Activated CD4-positive, alpha-beta T cell treated with anti-CD3 and anti-CD28 coated beads, Interleukin-2, amount 10 ng/mL, durations not matched to agents 7 days and 5 days (primary cell): Measurements from ENCODE around the gene LANCL3. TPM values are rescaled to one million over a fixed set of nuclear protein-coding genes. Genes with fewer than 3 reads are reported as not detected.
A peak's percentile ranks its signal among the peaks of the same experiment; 100 is the strongest.
"Not testable (repeated sequence)": the region's sequence is repeated elsewhere in the genome, so short reads cannot be mapped to it uniquely, and the experiment has no call there.

Experiments
- CTCF ChIA-PET: fragments of 350-600 bp; sonication (Branson Sonifier 250); formaldehyde crosslinking; loops from one replicate; lab custom pipeline; 2021; ENCODE audit warnings: antibody characterized with exemption; lab: Charles Lee
- POLR2A ChIA-PET: fragments of 350-600 bp; sonication (Branson Sonifier 250); formaldehyde crosslinking; loops from one replicate; lab custom pipeline; 2021; ENCODE audit warnings: antibody characterized with exemption; lab: Charles Lee
- DNase-seq: peaks from one replicate; pipeline ENCODE4 v3.0.0-alpha.2; 2020
- H3K27ac Mint-ChIP-seq: one replicate; pipeline ENCODE4 v1.8.0; 2021; ENCODE audit warnings: mild to moderate bottlenecking, moderate library complexity, mixed read lengths
- H3K27me3 Mint-ChIP-seq: one replicate; pipeline ENCODE4 v1.8.0; 2021; ENCODE audit warnings: mixed read lengths
- H3K36me3 Mint-ChIP-seq: one replicate; pipeline ENCODE4 v1.8.0; 2021; ENCODE audit warnings: low read depth, mixed read lengths
- H3K4me1 Mint-ChIP-seq: one replicate; pipeline ENCODE4 v1.8.0; 2021; ENCODE audit warnings: mixed read lengths
- H3K4me3 Mint-ChIP-seq: one replicate; pipeline ENCODE4 v1.8.0; 2021; ENCODE audit warnings: mild to moderate bottlenecking, moderate library complexity, mixed read lengths
- H3K9me3 Mint-ChIP-seq: one replicate; pipeline ENCODE4 v1.8.0; 2021; ENCODE audit warnings: mixed read lengths
- total RNA-seq, 2 experiments: library from RNA; stranded (reverse); gene quantifications; one replicate each; pipeline ENCODE4 v1.2.3, GENCODE V29; 2021

LANCL3 gene
- total RNA-seq, result under 1 TPM; 0.30 to 0.46 TPM

GRCh38 chrX:37571426-37572107 lies at the start of gene LANCL3:
Gene LANCL3 (plus strand): TSS chrX:37571661. CDS start chrX:37571871, 210 bp downstream.
- peaks cover 12% of the 10 kb centered on the region for H3K27me3 Mint-ChIP-seq
- peaks cover 14% of the 10 kb centered on the region for H3K4me1 Mint-ChIP-seq
- CTCF ChIA-PET, DNase-seq, H3K36me3 Mint-ChIP-seq, H3K9me3 Mint-ChIP-seq, POLR2A ChIA-PET: not testable (repeated sequence)
- H3K27ac Mint-ChIP-seq, result peak within 1 kb of the TSS; percentile 43
- peak within 1 kb of the TSS; percentile 78 for H3K4me3 Mint-ChIP-seq

GRCh38 chrX:37523673-37524072 lies 47.8 kb upstream of the LANCL3 start:
- H3K36me3 Mint-ChIP-seq, H3K4me3 Mint-ChIP-seq, DNase-seq, H3K4me1 Mint-ChIP-seq, H3K27me3 Mint-ChIP-seq, H3K9me3 Mint-ChIP-seq, H3K27ac Mint-ChIP-seq, CTCF ChIA-PET, POLR2A ChIA-PET: not testable (repeated sequence)

GRCh38 chrX:37541991-37542390 lies 29.5 kb upstream of the LANCL3 start:
- POLR2A ChIA-PET, result no interaction called here
- H3K27ac Mint-ChIP-seq, result no peak overlapping the region
- no peak overlapping the region for H3K4me3 Mint-ChIP-seq
- DNase-seq, result no peak
- H3K9me3 Mint-ChIP-seq, result no peaks in the 10 kb centered on the region
- CTCF ChIA-PET, result no interaction called here
- no peaks in the 10 kb centered on the region for H3K36me3 Mint-ChIP-seq
- H3K27me3 Mint-ChIP-seq, result peaks cover 6% of the 10 kb centered on the region
- no peaks in the 10 kb centered on the region for H3K4me1 Mint-ChIP-seq

DNA sequence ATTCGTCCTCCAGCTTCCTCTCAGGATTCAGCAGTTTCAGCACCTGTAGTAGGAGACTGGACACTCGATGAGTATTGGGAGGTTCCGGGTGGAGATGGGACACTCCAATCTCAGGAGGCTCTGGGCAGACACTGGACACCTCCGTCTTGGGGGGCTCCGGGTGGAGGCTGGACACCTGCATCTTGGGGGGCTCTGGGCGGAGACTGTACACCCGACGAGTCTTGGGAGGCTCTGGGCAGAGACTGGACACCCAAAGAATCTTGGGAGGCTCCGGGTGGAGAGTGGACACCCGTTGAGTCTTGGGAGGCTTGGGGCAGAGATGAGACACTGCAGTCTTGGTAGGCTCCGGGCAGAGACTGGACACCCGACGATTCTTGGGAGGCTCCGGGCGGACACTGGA lies 28.7 kb upstream of the LANCL3 start:
- no peak overlapping the region for H3K27ac Mint-ChIP-seq
- no peaks in the 10 kb centered on the region for H3K36me3 Mint-ChIP-seq
- ChIA-PET POLR2A (no interaction called here), CTCF (no interaction called here)
- no peaks in the 10 kb centered on the region for H3K4me1 Mint-ChIP-seq
- no peaks in the 10 kb centered on the region for H3K9me3 Mint-ChIP-seq
- H3K4me3 Mint-ChIP-seq, result no peak overlapping the region
- peaks cover 3% of the 10 kb centered on the region for H3K27me3 Mint-ChIP-seq
- DNase-seq, result no peak

GRCh38 chrX:37543324-37543723 lies 28.1 kb upstream of the LANCL3 start:
- H3K27ac Mint-ChIP-seq, result no peak overlapping the region
- H3K4me3 Mint-ChIP-seq, result no peak overlapping the region
- POLR2A ChIA-PET, result no interaction called here
- H3K36me3 Mint-ChIP-seq, result no peaks in the 10 kb centered on the region
- CTCF ChIA-PET, result no interaction called here
- H3K4me1 Mint-ChIP-seq, result no peaks in the 10 kb centered on the region
- H3K9me3 Mint-ChIP-seq, result no peaks in the 10 kb centered on the region
- DNase-seq, result no peak
- peaks cover 3% of the 10 kb centered on the region for H3K27me3 Mint-ChIP-seq

DNA sequence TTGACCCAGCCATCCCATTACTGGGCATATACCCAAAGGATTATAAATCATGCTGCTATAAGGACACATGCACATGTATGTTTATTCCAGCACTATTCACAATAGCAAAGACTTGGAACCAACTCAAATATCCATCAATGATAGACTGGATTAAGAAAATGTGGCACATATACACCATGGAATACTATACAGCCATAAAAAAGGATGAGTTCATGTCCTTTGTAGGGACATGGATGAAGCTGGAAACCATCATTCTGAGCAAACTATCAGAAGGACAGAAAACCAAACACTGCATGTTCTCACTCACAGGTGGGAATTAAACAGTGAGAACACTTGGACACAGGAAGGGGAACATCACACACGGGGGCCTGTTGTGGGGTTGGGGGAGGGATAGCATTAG lies 26.9 kb upstream of the LANCL3 start:
- H3K36me3 Mint-ChIP-seq, H3K27me3 Mint-ChIP-seq, H3K9me3 Mint-ChIP-seq, H3K4me1 Mint-ChIP-seq, H3K27ac Mint-ChIP-seq, POLR2A ChIA-PET, DNase-seq, H3K4me3 Mint-ChIP-seq, CTCF ChIA-PET: not testable (repeated sequence)

- no peak for DNase-seq
- Mint-ChIP-seq H3K9me3 (no peaks in the 10 kb centered on the region), H3K27ac (no peak overlapping the region), H3K27me3 (no peaks in the 10 kb centered on the region), H3K36me3 (no peaks in the 10 kb centered on the region), H3K4me1 (no peaks in the 10 kb centered on the region), H3K4me3 (no peak overlapping the region)
- POLR2A ChIA-PET, result no interaction called here
- CTCF ChIA-PET, result no interaction called here
These were observed 26.4 kb upstream of the LANCL3 start for GRCh38 chrX:37545066-37545465.

DNA sequence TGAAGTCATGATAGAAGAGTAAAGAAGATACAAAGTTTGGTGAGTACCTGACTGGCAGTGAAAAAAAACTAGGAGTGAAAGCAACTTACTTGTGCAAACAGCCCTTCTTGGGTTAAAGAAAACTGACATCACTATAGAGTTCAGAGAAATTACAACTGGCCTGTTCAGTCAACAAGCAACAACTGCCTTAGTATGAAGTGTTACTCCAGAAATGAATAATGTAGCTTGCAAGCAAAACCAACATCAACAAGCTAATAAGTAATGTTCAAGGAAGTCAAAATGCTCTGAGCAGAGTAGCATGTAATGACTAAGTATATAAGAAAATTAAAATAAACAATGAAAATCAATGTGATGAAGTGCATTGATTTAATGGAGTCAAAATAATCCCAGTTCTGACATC lies 21.8 kb upstream of the LANCL3 start:
- CTCF ChIA-PET, H3K36me3 Mint-ChIP-seq, H3K27ac Mint-ChIP-seq, H3K4me1 Mint-ChIP-seq, H3K4me3 Mint-ChIP-seq, H3K9me3 Mint-ChIP-seq, POLR2A ChIA-PET, H3K27me3 Mint-ChIP-seq, DNase-seq: not testable (repeated sequence)

DNA sequence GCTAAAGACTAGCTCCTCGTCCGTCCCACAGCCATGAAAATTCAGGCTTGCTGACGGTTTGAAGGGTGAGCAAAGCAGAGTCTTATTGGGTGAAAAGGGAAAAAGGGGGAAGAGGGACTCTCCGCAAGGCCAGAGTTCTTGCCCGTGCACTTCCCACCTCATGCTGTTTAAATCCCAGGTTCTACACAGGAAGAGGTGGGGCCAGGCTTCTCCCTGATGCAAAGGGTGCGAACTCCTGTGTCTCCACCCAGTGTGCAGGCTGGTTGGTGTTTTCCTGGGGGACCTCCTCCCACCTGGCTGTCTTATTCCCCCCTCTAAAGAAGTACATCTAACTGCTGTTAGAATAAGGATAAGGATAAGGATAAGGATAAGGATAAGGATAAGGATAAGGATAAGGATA lies 18.0 kb upstream of the LANCL3 start:
- ChIA-PET CTCF (no interaction called here), POLR2A (no interaction called here)
- Mint-ChIP-seq H3K4me3 (no peak overlapping the region), H3K4me1 (no peaks in the 10 kb centered on the region), H3K9me3 (no peaks in the 10 kb centered on the region), H3K27me3 (no peaks in the 10 kb centered on the region), H3K27ac (no peak overlapping the region), H3K36me3 (no peaks in the 10 kb centered on the region)
- no peak for DNase-seq

- H3K27me3 Mint-ChIP-seq, CTCF ChIA-PET, H3K36me3 Mint-ChIP-seq, H3K9me3 Mint-ChIP-seq, DNase-seq, H3K4me3 Mint-ChIP-seq, H3K4me1 Mint-ChIP-seq, POLR2A ChIA-PET, H3K27ac Mint-ChIP-seq: not testable (repeated sequence)
These were observed 6.2 kb upstream of the LANCL3 start for GRCh38 chrX:37565254-37565653.

DNA sequence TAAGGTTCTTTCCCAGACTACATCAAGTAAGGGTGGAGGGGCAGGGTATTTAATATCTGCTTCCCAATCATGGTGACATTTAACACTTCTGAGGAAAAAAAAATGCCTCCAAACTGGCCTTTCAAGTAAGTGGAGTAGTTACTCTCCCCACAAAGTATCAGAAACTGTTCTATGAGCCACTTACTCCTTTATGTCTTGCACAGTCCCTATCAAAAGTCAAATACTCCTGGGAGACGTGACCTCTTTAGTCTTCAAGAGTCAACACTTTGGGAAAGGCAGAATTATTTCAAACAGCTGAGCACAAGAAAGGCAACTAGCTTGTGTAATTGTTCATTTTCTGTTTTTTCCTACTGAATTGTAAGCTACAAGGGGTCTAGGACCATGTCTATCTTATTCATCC lies 1.1 kb upstream of the LANCL3 start:
- CTCF ChIA-PET, H3K36me3 Mint-ChIP-seq, H3K9me3 Mint-ChIP-seq, H3K27ac Mint-ChIP-seq, DNase-seq, H3K4me3 Mint-ChIP-seq, POLR2A ChIA-PET: not testable (repeated sequence)
- H3K4me1 Mint-ChIP-seq, result peaks cover 14% of the 10 kb centered on the region
- peaks cover 12% of the 10 kb centered on the region for H3K27me3 Mint-ChIP-seq

GRCh38 chrX:37572108-37572587 lies 687 bp downstream of the LANCL3 start:
- Mint-ChIP-seq H3K4me3 (peak overlapping the region; percentile 78), H3K4me1 (peaks cover 14% of the 10 kb centered on the region), H3K27me3 (peaks cover 12% of the 10 kb centered on the region)
- H3K9me3 Mint-ChIP-seq, CTCF ChIA-PET, H3K27ac Mint-ChIP-seq, POLR2A ChIA-PET, H3K36me3 Mint-ChIP-seq: not testable (repeated sequence)
- DNase-seq, result peak; percentile 16

DNA sequence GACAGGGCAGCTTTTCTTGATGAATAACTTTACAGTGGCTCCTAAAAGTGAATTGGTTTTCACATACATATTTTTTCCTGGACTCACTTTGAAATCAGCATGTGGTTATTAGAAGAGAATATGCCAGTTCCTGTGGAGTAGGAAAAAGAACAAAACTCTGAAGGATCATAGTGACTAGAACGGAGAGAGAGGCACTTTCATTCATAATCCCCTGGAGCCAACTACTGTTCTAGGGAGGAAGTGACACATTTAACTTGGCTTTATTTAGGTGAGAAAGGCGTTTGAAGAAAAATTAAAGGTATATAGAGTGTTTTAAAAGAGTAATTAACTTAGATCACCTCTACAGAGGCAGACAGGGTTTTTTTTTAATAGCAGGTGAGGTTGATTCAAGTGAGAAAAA lies 1.7 kb downstream of the LANCL3 start:
- H3K9me3 Mint-ChIP-seq, DNase-seq, H3K36me3 Mint-ChIP-seq, CTCF ChIA-PET, POLR2A ChIA-PET, H3K27ac Mint-ChIP-seq: not testable (repeated sequence)
- peaks cover 14% of the 10 kb centered on the region for H3K4me1 Mint-ChIP-seq
- H3K27me3 Mint-ChIP-seq, result peaks cover 12% of the 10 kb centered on the region
- peak overlapping the region; percentile 78 for H3K4me3 Mint-ChIP-seq

- H3K9me3 Mint-ChIP-seq, result no peaks in the 10 kb centered on the region
- POLR2A ChIA-PET, result no interaction called here
- CTCF ChIA-PET, result no interaction called here
These were observed 6.6 kb downstream of the LANCL3 start for GRCh38 chrX:37578045-37578444.

More at GRCh38 chrX:37578045-37578444, 6.6 kb downstream of the LANCL3 start:
- no peak for DNase-seq
- no peak overlapping the region for H3K27ac Mint-ChIP-seq
- H3K4me3 Mint-ChIP-seq, result no peak overlapping the region
- peaks cover 6% of the 10 kb centered on the region for H3K27me3 Mint-ChIP-seq
- H3K4me1 Mint-ChIP-seq, result peaks cover 7% of the 10 kb centered on the region
- H3K36me3 Mint-ChIP-seq, result no peaks in the 10 kb centered on the region
